B cell (primary cell): ENCODE data around the gene POLDIP3. TPM values are rescaled to one million over a fixed set of nuclear protein-coding genes. Genes with fewer than 3 reads are reported as not detected.

Experiments used
- ATAC-seq: fragments of 200-7000 bp; cut with Tn5 transposase; one replicate; pipeline ENCODE4 v1.10.0; 2021; ENCODE audit warnings: low read depth, mild to moderate bottlenecking, moderate number of reproducible peaks, moderate library complexity
- CTCF ChIA-PET: fragments of 350-600 bp; sonication (Branson Sonifier 250); formaldehyde crosslinking; loops from one replicate; lab custom pipeline; 2021; ENCODE audit warnings: antibody characterized with exemption, inconsistent platforms; lab: Charles Lee
- POLR2A ChIA-PET: fragments of 350-600 bp; sonication (Branson Sonifier 250); formaldehyde crosslinking; loops from one replicate; lab custom pipeline; 2021; ENCODE audit warnings: antibody characterized with exemption; lab: Charles Lee
- DNase-seq: peaks from one replicate; pipeline ENCODE4 v3.0.0; 2013
- H2AFZ ChIP-seq: 2 replicates; pipeline ENCODE4 v1.6.1; 2012; ENCODE audit warnings: mild to moderate bottlenecking, low read depth, low read length; ENCODE audit not compliant: insufficient read depth, poor library complexity, severe bottlenecking
- H3K27ac ChIP-seq, 2 donors: 1 replicate in 1 of 2; 2 replicates in 1 of 2; pipeline ENCODE4 v1.5.1; 2012 to 2013; ENCODE audit warnings: low read length in 2 of 2, mild to moderate bottlenecking in 2 of 2, moderate library complexity in 1 of 2
- H3K27me3 ChIP-seq, 4 experiments: fragments of 200-600 bp in 1 of 4; sonication (generic) in 1 of 4; replicated peaks in 1 of 4; 1 replicate in 2 of 4; 2 replicates in 2 of 4; pipeline versions ENCODE4 v1.6.1 to v1.7.0; 2013 to 2016; ENCODE audit warnings: low read length in 3 of 4, mild to moderate bottlenecking in 2 of 4, mixed read lengths in 1 of 4, moderate library complexity in 1 of 4; ENCODE audit not compliant: insufficient read depth in 4 of 4, control insufficient read depth in 3 of 4; ENCODE audit errors: control extremely low read depth in 1 of 4
- H3K36me3 ChIP-seq, 2 experiments: replicated peaks in 1 of 2; 1 replicate in 1 of 2; 2 replicates in 1 of 2; pipeline versions ENCODE4 v1.6.1 to v1.7.1; 2013; ENCODE audit warnings: low read length in 1 of 2; ENCODE audit not compliant: insufficient read depth in 2 of 2, control insufficient read depth in 1 of 2; ENCODE audit errors: control extremely low read depth in 1 of 2, extremely low read depth in 1 of 2
- H3K4me1 ChIP-seq, 2 donors: fragments of 200-600 bp in 1 of 2; sonication (generic) in 1 of 2; 1 replicate in 1 of 2; 2 replicates in 1 of 2; pipeline versions ENCODE4 v1.5.1 to v1.6.1; 2013 to 2017; ENCODE audit warnings: low read length in 2 of 2; ENCODE audit not compliant: control insufficient read depth in 2 of 2, insufficient read depth in 2 of 2
- H3K4me2 ChIP-seq: replicated peaks from 2 replicates; pipeline ENCODE3; 2012; ENCODE audit warnings: mild to moderate bottlenecking, low read depth, low read length; ENCODE audit not compliant: poor library complexity, severe bottlenecking
- H3K4me3 ChIP-seq, 5 experiments: fragments of 200-600 bp in 1 of 5; sonication (generic) in 1 of 5; 1 replicate in 3 of 5; 2 replicates in 2 of 5; pipeline versions ENCODE4 v1.5.1 to v1.7.0; 2011 to 2016; ENCODE audit warnings: low read length in 4 of 5, mild to moderate bottlenecking in 4 of 5, low read depth in 2 of 5, control low read depth in 1 of 5, moderate library complexity in 1 of 5; ENCODE audit not compliant: insufficient read depth in 1 of 5; ENCODE audit errors: control extremely low read depth in 1 of 5, extremely low read depth in 1 of 5
- H3K79me2 ChIP-seq: fragments of 200-600 bp; sonication (generic); one replicate; pipeline ENCODE4 v1.6.0; 2016; ENCODE audit warnings: low read length; ENCODE audit not compliant: control insufficient read depth, insufficient read depth
- H3K9ac ChIP-seq: fragments of 200-600 bp; sonication (generic); 2 replicates; pipeline ENCODE4 v1.6.1; 2017; ENCODE audit warnings: mild to moderate bottlenecking, low read length, moderate library complexity
- H3K9me3 ChIP-seq, 3 donors: one replicate each; pipeline versions ENCODE4 v1.6.1 to v1.7.1; 2013; ENCODE audit warnings: low read length in 2 of 3; ENCODE audit not compliant: control insufficient read depth in 2 of 3, insufficient read depth in 1 of 3; ENCODE audit errors: control extremely low read depth in 1 of 3
- H4K20me1 ChIP-seq: 2 replicates; pipeline ENCODE4 v1.6.0; 2012; ENCODE audit warnings: mild to moderate bottlenecking, low read length; ENCODE audit not compliant: insufficient read depth, control insufficient read depth, poor library complexity, severe bottlenecking
- H3K27ac Mint-ChIP-seq: one replicate; pipeline ENCODE4 v1.8.0; 2021; ENCODE audit warnings: mixed read lengths
- H3K27me3 Mint-ChIP-seq: one replicate; pipeline ENCODE4 v1.8.0; 2021; ENCODE audit warnings: mixed read lengths
- H3K4me1 Mint-ChIP-seq: one replicate; pipeline ENCODE4 v1.8.0; 2021; ENCODE audit warnings: mixed read lengths
- H3K4me3 Mint-ChIP-seq: one replicate; pipeline ENCODE4 v1.8.0; 2021; ENCODE audit warnings: mixed read lengths
- H3K9me3 Mint-ChIP-seq: one replicate; pipeline ENCODE4 v1.8.0; 2022; ENCODE audit warnings: mixed read lengths; ENCODE audit not compliant: insufficient read depth
- EZH2 ChIP-seq: IDR thresholded peaks from 2 replicates; pipeline ENCODE4 v1.6.1; 2012; ENCODE audit warnings: borderline replicate concordance, low read depth, mild to moderate bottlenecking, moderate library complexity, low read length; ENCODE audit not compliant: insufficient read depth, poor library complexity, severe bottlenecking
- WGBS: methylation state at CpG from one replicate; pipeline ENCODE4 v1.1.5; 2013; ENCODE audit warnings: missing lambda C conversion rate; ENCODE audit not compliant: insufficient coverage; 5-methylcytosine and 5-hydroxymethylcytosine counted together
- intact Hi-C: fragments of 100-400 bp; cut with micrococcal nuclease; formaldehyde crosslinking; loops from one replicate; pipeline ENCODE4 v1.10.0; 2022
- polyA plus RNA-seq: library from polyadenylated mRNA; depleted of rRNA; stranded (reverse); fragments of >200 nt; gene quantifications from 2 replicates; pipeline ENCODE4 v1.2.3, GENCODE V29; 2012
- total RNA-seq, 2 donors: library from RNA; stranded (reverse); fragments of 120-200 nt in 1 of 2; gene quantifications; 1 replicate in 1 of 2; 2 replicates in 1 of 2; pipeline versions ENCODE4 v1.2.3 to v1.2.4, GENCODE V29; 2013 to 2022
- TF ChIP-seq, protein P1 (sequence below): fragments of 200-600 bp; IDR thresholded peaks from one replicate; pipeline ENCODE4 v1.8.0; 2022; ENCODE audit warnings: antibody characterized with exemption, mild to moderate bottlenecking

POLDIP3 gene
- total and polyA plus RNA-seq, 2 donors (not counting 1 experiment from before 2014, with no cell fraction given), result 44.9 to 86.5 TPM

DNA sequence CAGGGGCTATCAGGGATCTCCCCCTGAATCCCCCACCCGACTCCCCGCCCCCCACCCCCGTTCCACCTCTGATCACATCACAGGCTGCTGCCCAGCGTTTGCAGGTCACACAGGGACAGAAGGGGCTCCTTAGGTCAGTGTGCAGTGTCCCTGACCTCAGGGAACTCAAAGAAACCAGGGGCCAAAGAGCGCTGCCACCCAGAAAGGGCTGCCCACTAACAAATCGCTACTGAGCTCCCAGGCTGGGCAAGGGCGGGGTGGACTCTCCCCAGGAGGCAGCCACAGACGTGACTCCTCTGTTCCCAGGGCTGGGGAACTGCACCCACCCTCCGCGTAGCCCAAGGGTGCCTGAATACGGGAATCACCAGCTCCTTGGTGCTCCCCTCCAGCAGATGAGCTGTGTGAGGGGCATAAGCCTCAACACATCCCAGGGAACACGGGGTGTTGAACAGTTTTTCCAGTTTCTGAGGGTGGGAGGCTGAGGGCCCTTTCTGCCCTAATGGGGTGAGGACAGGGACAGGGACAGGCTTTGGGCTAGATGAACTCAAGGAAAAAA, 9.9 kb upstream of the POLDIP3 start:
- Histone ChIP-seq H3K79me2 (no peaks in the 10 kb centered on the region), H3K36me3 (peaks cover 0 to 54% of the 10 kb centered on the region in 2 experiments), H3K27ac (no peak overlapping the region), H3K27me3 (no peaks in the 10 kb centered on the region), H2AFZ (no peak overlapping the region), H3K9me3 (no peaks in the 10 kb centered on the region), H3K9ac (no peak overlapping the region), H4K20me1 (peaks cover 18% of the 10 kb centered on the region), H3K4me1 (peaks cover 18 to 37% of the 10 kb centered on the region in 2 donors), H3K4me3 (no peak overlapping the region), H3K4me2 (no peak overlapping the region)
- TF ChIP-seq, protein P1, sequence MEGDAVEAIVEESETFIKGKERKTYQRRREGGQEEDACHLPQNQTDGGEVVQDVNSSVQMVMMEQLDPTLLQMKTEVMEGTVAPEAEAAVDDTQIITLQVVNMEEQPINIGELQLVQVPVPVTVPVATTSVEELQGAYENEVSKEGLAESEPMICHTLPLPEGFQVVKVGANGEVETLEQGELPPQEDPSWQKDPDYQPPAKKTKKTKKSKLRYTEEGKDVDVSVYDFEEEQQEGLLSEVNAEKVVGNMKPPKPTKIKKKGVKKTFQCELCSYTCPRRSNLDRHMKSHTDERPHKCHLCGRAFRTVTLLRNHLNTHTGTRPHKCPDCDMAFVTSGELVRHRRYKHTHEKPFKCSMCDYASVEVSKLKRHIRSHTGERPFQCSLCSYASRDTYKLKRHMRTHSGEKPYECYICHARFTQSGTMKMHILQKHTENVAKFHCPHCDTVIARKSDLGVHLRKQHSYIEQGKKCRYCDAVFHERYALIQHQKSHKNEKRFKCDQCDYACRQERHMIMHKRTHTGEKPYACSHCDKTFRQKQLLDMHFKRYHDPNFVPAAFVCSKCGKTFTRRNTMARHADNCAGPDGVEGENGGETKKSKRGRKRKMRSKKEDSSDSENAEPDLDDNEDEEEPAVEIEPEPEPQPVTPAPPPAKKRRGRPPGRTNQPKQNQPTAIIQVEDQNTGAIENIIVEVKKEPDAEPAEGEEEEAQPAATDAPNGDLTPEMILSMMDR, result no peak
- no peak for TF ChIP-seq EZH2
- WGBS, result 97% methylated on average over 10 of the region's 12 CpGs
- no peak overlapping the region for H3K27ac Mint-ChIP-seq
- intact Hi-C loops, result no loop called here
- no peaks in the 10 kb centered on the region for H3K9me3 Mint-ChIP-seq
- DNase-seq (no peak), ATAC-seq (no peak)
- POLR2A ChIA-PET, result interaction anchor here (2.4 kb wide), 1 partner anchor 31 kb away, joined by 12 read pairs; no protein-coding TSS in a partner anchor
- no peaks in the 10 kb centered on the region for H3K27me3 Mint-ChIP-seq
- H3K4me1 Mint-ChIP-seq, result peaks cover 30% of the 10 kb centered on the region
- CTCF ChIA-PET, result interaction anchor here (0.8 to 1.9 kb wide), 5 partner anchors 11 to 243 kb away, joined by 3 to 14 read pairs (median 3); partner anchors contain the start of gene POLDIP3
- H3K4me3 Mint-ChIP-seq, result no peak overlapping the region

DNA sequence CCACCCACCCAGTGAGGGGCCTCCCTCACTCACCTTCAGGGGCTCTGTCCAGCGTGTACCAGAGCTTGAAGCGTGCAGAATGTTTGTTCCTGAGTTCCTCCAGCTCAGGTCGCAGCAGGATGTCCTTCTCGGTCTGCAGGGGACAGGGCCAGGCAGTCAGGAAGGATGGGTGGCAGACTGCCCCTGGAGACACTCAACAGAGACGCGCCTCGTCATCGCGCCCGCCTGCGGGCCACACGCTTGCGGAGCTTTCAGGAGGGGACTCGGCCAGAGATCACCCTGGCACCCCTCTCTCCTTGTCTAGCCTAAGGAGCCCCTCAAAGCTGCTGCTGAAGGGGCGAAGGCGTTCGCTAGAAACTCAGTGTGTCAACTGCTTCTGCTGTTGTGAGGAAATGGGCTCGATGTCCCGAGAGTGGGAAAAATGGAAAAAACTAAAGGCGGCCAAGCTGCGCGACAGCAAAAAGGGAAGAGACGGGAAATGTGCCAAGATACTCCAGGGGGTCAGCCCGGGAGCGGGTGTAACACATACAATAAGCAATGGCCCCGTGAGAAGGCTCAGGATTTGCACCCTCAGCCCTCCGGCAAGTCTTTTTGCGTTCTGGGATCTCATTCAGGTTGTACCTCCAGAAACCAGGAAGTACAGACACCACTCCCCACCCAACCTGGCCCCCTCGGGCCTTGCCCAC, 9.2 kb upstream of the POLDIP3 start:
- H3K36me3 ChIP-seq, result peaks cover 0 to 54% of the 10 kb centered on the region in 2 experiments
- H3K9ac ChIP-seq, result no peak overlapping the region
- ChIA-PET POLR2A (interaction anchor here (2.4 kb wide), 1 partner anchor 32 kb away, joined by 12 read pairs; no protein-coding TSS in a partner anchor), CTCF (interaction anchor here (0.9 to 4.0 kb wide), 7 partner anchors 10 to 244 kb away, joined by 3 to 27 read pairs (median 5); partner anchors contain the start of gene POLDIP3)
- peak overlapping the region; percentile 32 for H3K4me3 Mint-ChIP-seq
- H3K27ac ChIP-seq, result peak overlapping the region in 1 of 2 donors; percentile 23
- peak overlapping the region; percentile 55 for H3K4me2 ChIP-seq
- H2AFZ ChIP-seq, result no peak overlapping the region
- peak overlapping the region; percentile 37 for H3K27ac Mint-ChIP-seq
- WGBS, result 91% methylated on average over 25 of the region's 29 CpGs
- ATAC-seq (no peak), DNase-seq (peak; percentile 15)
- H3K79me2 ChIP-seq, result no peaks in the 10 kb centered on the region
- H3K9me3 ChIP-seq, result no peaks in the 10 kb centered on the region
- H3K4me1 Mint-ChIP-seq, result peaks cover 30% of the 10 kb centered on the region
- TF ChIP-seq EZH2, result no peak
- TF ChIP-seq, protein P1, result no peak
- no peak overlapping the region for H3K4me3 ChIP-seq
- no peaks in the 10 kb centered on the region for H3K9me3 Mint-ChIP-seq
- H3K4me1 ChIP-seq, result peaks cover 18 to 37% of the 10 kb centered on the region in 2 donors
- no peaks in the 10 kb centered on the region for H3K27me3 ChIP-seq
- intact Hi-C loops, result no loop called here
- no peaks in the 10 kb centered on the region for H3K27me3 Mint-ChIP-seq
- peaks cover 10% of the 10 kb centered on the region for H4K20me1 ChIP-seq
